ENCODE measurements around the gene PSEN2.

DNA sequence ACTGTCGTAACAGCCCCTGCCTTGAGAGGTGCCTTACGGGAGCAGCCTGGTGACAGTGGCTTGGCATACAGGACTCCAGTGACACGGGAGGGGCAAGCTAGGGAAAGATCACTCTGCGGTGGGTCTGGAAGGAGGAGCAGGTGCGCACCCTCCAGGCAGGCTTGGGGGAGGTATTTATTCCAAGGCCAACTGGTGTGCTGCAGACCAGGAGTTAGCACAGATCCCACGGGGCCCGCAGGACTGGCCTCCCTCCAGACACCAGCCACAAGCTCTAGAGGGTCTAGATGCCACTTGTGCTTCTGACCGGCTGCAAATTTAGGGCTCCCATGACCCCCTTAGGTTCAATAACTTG is 22.1 kb downstream of the PSEN2 start:
- TF ChIP-seq, protein P1, sequence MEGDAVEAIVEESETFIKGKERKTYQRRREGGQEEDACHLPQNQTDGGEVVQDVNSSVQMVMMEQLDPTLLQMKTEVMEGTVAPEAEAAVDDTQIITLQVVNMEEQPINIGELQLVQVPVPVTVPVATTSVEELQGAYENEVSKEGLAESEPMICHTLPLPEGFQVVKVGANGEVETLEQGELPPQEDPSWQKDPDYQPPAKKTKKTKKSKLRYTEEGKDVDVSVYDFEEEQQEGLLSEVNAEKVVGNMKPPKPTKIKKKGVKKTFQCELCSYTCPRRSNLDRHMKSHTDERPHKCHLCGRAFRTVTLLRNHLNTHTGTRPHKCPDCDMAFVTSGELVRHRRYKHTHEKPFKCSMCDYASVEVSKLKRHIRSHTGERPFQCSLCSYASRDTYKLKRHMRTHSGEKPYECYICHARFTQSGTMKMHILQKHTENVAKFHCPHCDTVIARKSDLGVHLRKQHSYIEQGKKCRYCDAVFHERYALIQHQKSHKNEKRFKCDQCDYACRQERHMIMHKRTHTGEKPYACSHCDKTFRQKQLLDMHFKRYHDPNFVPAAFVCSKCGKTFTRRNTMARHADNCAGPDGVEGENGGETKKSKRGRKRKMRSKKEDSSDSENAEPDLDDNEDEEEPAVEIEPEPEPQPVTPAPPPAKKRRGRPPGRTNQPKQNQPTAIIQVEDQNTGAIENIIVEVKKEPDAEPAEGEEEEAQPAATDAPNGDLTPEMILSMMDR (conservative IDR thresholded peaks at IDR 0.05 in 1 of 2, IDR thresholded peaks at IDR 0.05 in 1 of 2; ENCODE audit: extremely low read depth in 1 of 2, insufficient read depth in 1 of 2, low read depth in 1 of 2, low read length in 2 of 2): no peak
- TF ChIP-seq EZH2 (IDR thresholded peaks at IDR 0.05; ENCODE audit: borderline replicate concordance, low read length): no peak
